ENCODE results near the gene ANO6. TPM values are rescaled to one million over a fixed set of nuclear protein-coding genes. Genes with fewer than 3 reads are reported as not detected.

ANO6 gene
- total RNA-seq, 1 experiment from 2014 or later: 18.1 TPM

- DNase-seq: no peak
- no peaks in the 10 kb centered on the region for H4K20me1 ChIP-seq (ENCODE audit: low read length)
- TF ChIP-seq EZH2phosphoT487 (IDR thresholded peaks at IDR 0.05; ENCODE audit: borderline replicate concordance, low read length) (no peak), CTCF (conservative IDR thresholded peaks at IDR 0.05; ENCODE audit: low read depth, low read length) (no peak), EZH2 (IDR thresholded peaks at IDR 0.05; ENCODE audit: low read length, unreplicated experiment) (no peak)
- H2AFZ ChIP-seq (ENCODE audit: low read length): no peak overlapping the region
- no peaks in the 10 kb centered on the region for H3K9me3 ChIP-seq (ENCODE audit: low read length)
- H3K4me2 ChIP-seq (ENCODE audit: low read length): no peak overlapping the region
- H3K9me2 ChIP-seq (replicated peaks; ENCODE audit: low read length): no peaks in the 10 kb centered on the region
- CTCF ChIA-PET: no interaction called here
- H3K9ac ChIP-seq (ENCODE audit: low read length): no peak overlapping the region
- H3K4me1 ChIP-seq (ENCODE audit: insufficient read depth, low read length): peaks cover 23% of the 10 kb centered on the region
- H3K36me3 ChIP-seq (ENCODE audit: low read depth, low read length): no peaks in the 10 kb centered on the region
- H3F3A ChIP-seq (ENCODE audit: low read length, unreplicated experiment): no peaks in the 10 kb centered on the region
- intact Hi-C loops (cut with micrococcal nuclease): loop anchor here (5.0 kb wide), 1 partner anchor 40 kb away; no protein-coding TSS in a partner anchor
- POLR2A ChIA-PET (ENCODE audit: unreplicated experiment): no interaction called here
- no peak overlapping the region for H3K27ac ChIP-seq (ENCODE audit: low read length)
- ATAC-seq: no peak
- H3K27me3 ChIP-seq (ENCODE audit: low read length): no peaks in the 10 kb centered on the region
- H3K4me3 ChIP-seq (ENCODE audit: low read length): no peak overlapping the region
- no peaks in the 10 kb centered on the region for H3K79me2 ChIP-seq (ENCODE audit: low read length)
- BruUV-seq (replicated peaks): no TSS peak
Observed at GRCh38 chr12:45282411-45282810, 66.5 kb downstream of the ANO6 start.

GRCh38 chr12:45284096-45284901, 68.4 kb downstream of the ANO6 start:
- DNase-seq (peak; percentile 81), ATAC-seq (peak; percentile 94)
- Histone ChIP-seq H3K27me3 (ENCODE audit: low read length) (no peaks in the 10 kb centered on the region), H3F3A (ENCODE audit: low read length, unreplicated experiment) (no peaks in the 10 kb centered on the region), H3K36me3 (ENCODE audit: low read depth, low read length) (no peaks in the 10 kb centered on the region), H3K4me2 (ENCODE audit: low read length) (peak overlapping the region; percentile 58), H3K79me2 (ENCODE audit: low read length) (no peaks in the 10 kb centered on the region), H3K27ac (ENCODE audit: low read length) (peak overlapping the region; percentile 78), H2AFZ (ENCODE audit: low read length) (peak overlapping the region; percentile 9; the same call in 1 of the 2 replicates), H3K9ac (ENCODE audit: low read length) (0 out of 2 replicates have a peak overlapping the region, but pooled peaks have one; percentile 10), H4K20me1 (ENCODE audit: low read length) (no peaks in the 10 kb centered on the region), H3K4me1 (ENCODE audit: insufficient read depth, low read length) (peaks cover 23% of the 10 kb centered on the region), H3K9me2 (replicated peaks; ENCODE audit: low read length) (no peaks in the 10 kb centered on the region), H3K9me3 (ENCODE audit: low read length) (no peaks in the 10 kb centered on the region), H3K4me3 (ENCODE audit: low read length) (peak overlapping the region; percentile 22)
- TF ChIP-seq EZH2phosphoT487 (IDR thresholded peaks at IDR 0.05; ENCODE audit: borderline replicate concordance, low read length): no peak
- TF ChIP-seq EZH2 (IDR thresholded peaks at IDR 0.05; ENCODE audit: low read length, unreplicated experiment): no peak
- TF ChIP-seq CTCF (conservative IDR thresholded peaks at IDR 0.05; ENCODE audit: low read depth, low read length): no peak
- intact Hi-C loops (cut with micrococcal nuclease): loop anchor here (5.0 kb wide), 1 partner anchor 38 kb away; no protein-coding TSS in a partner anchor
- ChIA-PET CTCF (no interaction called here), POLR2A (ENCODE audit: unreplicated experiment) (no interaction called here)
- no TSS peak for BruUV-seq (replicated peaks)

GRCh38 chr12:45285717-45286116, 69.8 kb downstream of the ANO6 start:
- Histone ChIP-seq H3K27me3 (ENCODE audit: low read length) (no peaks in the 10 kb centered on the region), H3K36me3 (ENCODE audit: low read depth, low read length) (no peaks in the 10 kb centered on the region), H3K79me2 (ENCODE audit: low read length) (no peaks in the 10 kb centered on the region), H3F3A (ENCODE audit: low read length, unreplicated experiment) (no peaks in the 10 kb centered on the region), H3K27ac (ENCODE audit: low read length) (no peak overlapping the region), H3K4me1 (ENCODE audit: insufficient read depth, low read length) (peaks cover 34% of the 10 kb centered on the region), H4K20me1 (ENCODE audit: low read length) (no peaks in the 10 kb centered on the region), H3K9ac (ENCODE audit: low read length) (no peak overlapping the region), H3K4me2 (ENCODE audit: low read length) (no peak overlapping the region), H3K4me3 (ENCODE audit: low read length) (no peak overlapping the region), H3K9me2 (replicated peaks; ENCODE audit: low read length) (no peaks in the 10 kb centered on the region), H2AFZ (ENCODE audit: low read length) (no peak overlapping the region), H3K9me3 (ENCODE audit: low read length) (no peaks in the 10 kb centered on the region)
- TF ChIP-seq EZH2phosphoT487 (IDR thresholded peaks at IDR 0.05; ENCODE audit: borderline replicate concordance, low read length): no peak
- TF ChIP-seq EZH2 (IDR thresholded peaks at IDR 0.05; ENCODE audit: low read length, unreplicated experiment): no peak
- no peak for TF ChIP-seq CTCF (conservative IDR thresholded peaks at IDR 0.05; ENCODE audit: low read depth, low read length)
- ATAC-seq (no peak), DNase-seq (no peak)
- ChIA-PET CTCF (no interaction called here), POLR2A (ENCODE audit: unreplicated experiment) (no interaction called here)
- intact Hi-C loops (cut with micrococcal nuclease): no loop called here
- BruUV-seq (replicated peaks): no TSS peak

Data from PC-3 (cell line).